ENCODE data around the gene TMC8. TPM values are rescaled to one million over a fixed set of nuclear protein-coding genes. Genes with fewer than 3 reads are reported as not detected.

Gene TMC8
- total and polyA plus RNA-seq, 2 donors (not counting 3 experiments of a cell fraction or from before 2014, with no cell fraction given): 0.07 to 1.3 TPM

GRCh38 chr17:78082988-78083387 lies 47.6 kb upstream of the TMC8 start:
- H3K79me2 ChIP-seq (ENCODE audit: control insufficient read depth, insufficient read depth, low read length): no peaks in the 10 kb centered on the region
- H3K27me3 ChIP-seq (ENCODE audit: control insufficient read depth in 2 of 2, insufficient read depth in 2 of 2, low read length in 2 of 2): no peaks in the 10 kb centered on the region
- H3K4me2 ChIP-seq (ENCODE audit: insufficient read depth, low read length): no peak overlapping the region
- no peak overlapping the region for H3K4me3 ChIP-seq (replicated peaks in 1 of 3; ENCODE audit: insufficient read depth in 1 of 3, low read depth in 1 of 3, low read length in 3 of 3)
- no peak overlapping the region for H2AFZ ChIP-seq (ENCODE audit: low read depth, low read length)
- no peaks in the 10 kb centered on the region for H3K9me3 ChIP-seq (replicated peaks; ENCODE audit: control insufficient read depth, insufficient read depth, low read length)
- H3K9ac ChIP-seq (replicated peaks; ENCODE audit: extremely low read depth, insufficient read depth, low read length): no peak overlapping the region
- H3K27ac ChIP-seq (ENCODE audit: insufficient read depth, low read depth, low read length): no peak overlapping the region
- DNase-seq (ENCODE audit: low read depth, low spot score): no peak
- no peaks in the 10 kb centered on the region for H3K4me1 ChIP-seq (ENCODE audit: control insufficient read depth, extremely low read depth, insufficient read depth, low read length)
- intact Hi-C loops (cut with micrococcal nuclease) (no loop called here), dilution Hi-C loops (cut with MboI; ENCODE audit: extremely low pct_ligation_motif_present, low sequenced_read_pairs) (no loop called here)
- H4K20me1 ChIP-seq (replicated peaks; ENCODE audit: control insufficient read depth, extremely low read depth, insufficient read depth, low read length): no peaks in the 10 kb centered on the region
- peaks cover 0 to 18% of the 10 kb centered on the region in 2 experiments for H3K36me3 ChIP-seq (ENCODE audit: control insufficient read depth in 2 of 2, extremely low read depth in 1 of 2, insufficient read depth in 2 of 2, low read length in 2 of 2)
- TF ChIP-seq EZH2 (IDR thresholded peaks at IDR 0.05; ENCODE audit: borderline replicate concordance, low read depth, low read length, severe bottlenecking) (no peak), FOS (IDR thresholded peaks at IDR 0.05; ENCODE audit: borderline replicate concordance, insufficient read depth, low read length) (no peak)
- no TSS peak for BruUV-seq (replicated peaks)
- no peaks in the 10 kb centered on the region for H3K9me1 ChIP-seq (replicated peaks; ENCODE audit: control insufficient read depth, extremely low read depth, insufficient read depth, low read length)
- ChIA-PET CTCF (interaction anchor here (2.4 to 4.3 kb wide), 6 partner anchors 12 to 168 kb away, joined by 20 to 116 read pairs (median 43); no protein-coding TSS in a partner anchor), POLR2A (no interaction called here)
- no peak for FAIRE-seq

- H3K9me3 ChIP-seq (replicated peaks; ENCODE audit: control insufficient read depth, insufficient read depth, low read length): no peaks in the 10 kb centered on the region
- BruUV-seq (replicated peaks): no TSS peak
- POLR2A ChIA-PET: no interaction called here
- CTCF ChIA-PET: interaction anchor here (4.3 kb wide), 1 partner anchor 68 kb away, joined by 116 read pairs; no protein-coding TSS in a partner anchor
- no peak for DNase-seq (ENCODE audit: low read depth, low spot score)
- H4K20me1 ChIP-seq (replicated peaks; ENCODE audit: control insufficient read depth, extremely low read depth, insufficient read depth, low read length): no peaks in the 10 kb centered on the region
- intact Hi-C loops (cut with micrococcal nuclease) (no loop called here), dilution Hi-C loops (cut with MboI; ENCODE audit: extremely low pct_ligation_motif_present, low sequenced_read_pairs) (no loop called here)
- no peak for FAIRE-seq
- no peaks in the 10 kb centered on the region for H3K27me3 ChIP-seq (ENCODE audit: control insufficient read depth in 2 of 2, insufficient read depth in 2 of 2, low read length in 2 of 2)
- H3K9ac ChIP-seq (replicated peaks; ENCODE audit: extremely low read depth, insufficient read depth, low read length): no peak overlapping the region
- no peak overlapping the region for H3K4me2 ChIP-seq (ENCODE audit: insufficient read depth, low read length)
- no peaks in the 10 kb centered on the region for H3K79me2 ChIP-seq (ENCODE audit: control insufficient read depth, insufficient read depth, low read length)
- no peak overlapping the region for H3K4me3 ChIP-seq (replicated peaks in 1 of 3; ENCODE audit: insufficient read depth in 1 of 3, low read depth in 1 of 3, low read length in 3 of 3)
- no peak overlapping the region for H3K27ac ChIP-seq (ENCODE audit: insufficient read depth, low read depth, low read length)
- no peaks in the 10 kb centered on the region for H3K9me1 ChIP-seq (replicated peaks; ENCODE audit: control insufficient read depth, extremely low read depth, insufficient read depth, low read length)
- peaks cover 6 to 22% of the 10 kb centered on the region in 2 experiments for H3K36me3 ChIP-seq (ENCODE audit: control insufficient read depth in 2 of 2, extremely low read depth in 1 of 2, insufficient read depth in 2 of 2, low read length in 2 of 2)
- H2AFZ ChIP-seq (ENCODE audit: low read depth, low read length): no peak overlapping the region
- H3K4me1 ChIP-seq (ENCODE audit: control insufficient read depth, extremely low read depth, insufficient read depth, low read length): no peaks in the 10 kb centered on the region
- TF ChIP-seq CTCF (IDR thresholded peaks at IDR 0.05; ENCODE audit: extremely low read depth in 1 of 2, insufficient read depth in 1 of 2, low read depth in 1 of 2, low read length in 2 of 2) (no peak), GATA2 (IDR thresholded peaks at IDR 0.05; ENCODE audit: insufficient read depth, insufficient read length, low read depth, low read length) (no peak), FOS (IDR thresholded peaks at IDR 0.05; ENCODE audit: borderline replicate concordance, insufficient read depth, low read length) (no peak), MYC (IDR thresholded peaks at IDR 0.05; ENCODE audit: low read depth, low read length) (no peak), EZH2 (IDR thresholded peaks at IDR 0.05; ENCODE audit: borderline replicate concordance, low read depth, low read length, severe bottlenecking) (no peak), POLR2A (IDR thresholded peaks at IDR 0.05; ENCODE audit: low read depth, low read length) (no peak)
These were observed 43.8 kb upstream of the TMC8 start for GRCh38 chr17:78086740-78087139.
